HTR-8/SVneo (cell line): ENCODE data around the gene MEGF6.

Source experiments
- DNase-seq: peaks from one replicate; pipeline ENCODE4 v3.0.0; 2011; ENCODE audit warnings: low spot score, mixed read lengths; ENCODE audit not compliant: insufficient read length
- FAIRE-seq: peaks from 2 replicates; lab custom pipeline; 2011; peaks lifted over from hg19 to GRCh38; lab: Jason Lieb, UNC

The MEGF6 gene

DNA sequence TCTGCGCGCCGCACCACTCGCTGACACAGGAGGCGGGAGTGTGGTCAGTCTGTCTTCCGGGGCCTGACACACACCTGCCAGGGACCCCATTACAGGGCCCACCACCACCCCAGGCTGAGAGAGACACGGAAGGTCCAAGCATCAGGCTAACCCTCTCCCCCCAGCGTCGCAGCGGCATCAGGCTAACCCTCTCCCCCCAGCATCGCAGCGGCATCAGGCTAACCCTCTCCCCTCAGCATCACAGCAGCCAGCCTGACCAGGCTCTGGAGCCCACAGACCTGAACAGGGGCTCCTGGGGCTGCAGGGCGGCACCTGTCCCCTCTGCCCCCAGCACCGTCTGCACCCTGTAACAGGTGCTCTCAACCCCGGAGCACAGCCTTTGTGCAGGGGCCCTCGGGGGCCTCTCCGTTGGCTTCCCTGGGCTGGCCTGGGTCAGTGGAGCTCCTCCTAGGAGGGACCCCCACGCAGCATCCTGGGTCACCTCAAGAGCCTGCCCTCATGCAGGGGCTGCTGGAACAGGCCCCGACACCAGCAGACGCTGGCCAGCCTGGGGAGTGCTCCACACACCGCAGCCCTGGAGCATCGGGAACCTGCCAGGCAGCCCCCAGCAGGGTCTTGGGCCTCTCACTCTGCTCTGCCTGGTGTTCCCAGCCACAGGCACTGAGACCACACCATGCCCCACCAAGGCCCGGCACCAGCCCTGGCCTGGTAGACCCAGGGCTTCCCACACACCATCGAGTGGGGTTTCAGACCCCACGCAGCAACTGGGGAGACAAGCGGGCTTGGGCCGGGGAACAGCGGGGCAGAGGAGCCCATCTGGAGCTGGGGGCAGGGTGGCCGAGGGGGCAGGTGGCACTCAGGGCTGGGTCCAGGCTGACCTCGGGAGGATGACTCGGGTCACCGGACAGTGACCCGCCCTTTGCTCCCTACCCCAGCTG lies 67.0 kb downstream of the MEGF6 start:
- DNase-seq (no peak), FAIRE-seq (peak; percentile 33)

DNA sequence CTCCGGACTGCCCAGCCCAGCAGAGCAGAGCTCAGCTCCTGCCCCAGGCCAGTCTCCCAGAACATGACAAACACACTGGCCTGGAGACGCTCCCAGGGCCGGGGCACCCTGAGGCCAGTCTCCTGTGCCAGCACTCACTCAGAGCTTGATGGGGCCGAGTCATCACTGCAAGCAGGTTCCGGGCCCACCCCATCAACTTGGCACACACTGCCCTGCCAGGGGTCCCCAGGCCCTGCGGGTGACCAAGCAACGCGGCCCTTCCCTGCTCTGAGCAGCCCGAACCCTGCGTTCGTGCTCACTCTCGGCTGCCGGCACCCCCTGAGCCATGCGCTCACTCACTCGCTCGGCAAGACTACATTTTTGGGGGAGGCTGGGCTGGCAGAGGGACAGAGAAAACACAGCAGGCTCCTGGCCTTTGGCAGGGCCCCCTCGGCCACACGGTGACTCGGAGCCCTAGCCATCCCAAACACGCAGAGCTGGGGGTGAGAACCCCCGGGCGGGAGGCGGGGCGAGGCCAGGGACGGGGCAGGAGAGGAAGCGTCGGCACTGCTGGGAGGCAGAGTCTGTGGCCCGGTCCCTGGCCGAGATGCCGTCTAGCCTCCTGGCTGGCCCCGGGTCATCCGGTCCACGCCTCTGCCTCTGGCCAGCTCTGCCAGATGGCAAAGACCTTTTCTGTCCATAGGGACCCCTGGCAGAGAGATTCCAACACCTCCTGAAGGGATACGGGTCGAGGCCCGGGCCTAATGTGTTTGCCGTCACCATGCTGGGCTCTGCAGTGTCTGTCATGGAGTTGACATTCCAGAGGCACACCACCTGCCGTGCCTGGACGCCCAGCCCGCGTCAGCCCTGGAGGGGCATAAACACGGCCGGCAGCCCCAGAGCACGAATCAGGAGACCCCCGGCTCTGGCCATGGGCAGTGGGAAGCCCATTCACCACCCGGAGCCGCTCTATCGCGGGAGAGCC lies 68.0 kb downstream of the MEGF6 start:
- DNase-seq (peak; percentile 91), FAIRE-seq (peak; percentile 83)

DNA sequence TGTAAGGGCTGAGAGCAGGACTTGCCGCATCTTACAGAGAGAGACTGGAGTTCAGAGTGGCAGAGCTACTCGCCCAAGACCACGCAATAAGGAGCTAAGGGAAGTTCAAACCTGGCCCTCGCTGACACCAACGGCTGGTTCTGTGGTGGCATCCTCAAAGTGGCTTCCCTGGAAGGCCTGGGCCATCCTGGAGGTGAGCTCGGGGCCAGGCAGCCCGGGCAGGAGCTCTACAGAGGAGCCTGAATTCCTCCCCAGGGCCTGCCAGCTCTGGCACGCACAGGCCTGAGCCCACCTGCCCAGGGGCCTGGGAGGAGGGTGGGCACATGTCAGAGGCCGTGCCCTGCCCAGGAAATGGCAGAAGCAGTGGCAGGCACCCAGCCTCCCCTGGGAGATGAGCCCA lies 68.6 kb downstream of the MEGF6 start:
- FAIRE-seq (no peak), DNase-seq (no peak)

DNA sequence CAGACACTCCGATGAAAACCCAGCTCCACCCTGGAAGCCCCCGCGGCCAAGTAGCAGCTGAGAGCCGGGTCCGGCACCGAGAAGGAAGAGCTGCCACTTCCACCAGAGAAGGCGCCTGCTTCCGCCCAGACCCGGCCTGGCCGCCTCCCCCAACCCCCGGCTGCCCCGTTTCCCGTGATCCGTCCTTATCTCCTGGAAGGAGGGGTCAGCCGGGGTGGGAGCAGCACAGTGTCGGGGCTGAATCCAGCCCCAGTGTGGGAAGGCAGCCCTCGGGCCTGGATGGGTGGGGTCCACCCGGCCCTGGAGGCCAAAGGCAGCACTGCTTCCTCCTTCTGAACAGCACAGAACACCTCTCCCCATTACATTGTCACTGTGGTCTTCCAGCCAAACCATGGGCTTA lies 69.4 kb downstream of the MEGF6 start:
- FAIRE-seq (no peak), DNase-seq (no peak)

DNA sequence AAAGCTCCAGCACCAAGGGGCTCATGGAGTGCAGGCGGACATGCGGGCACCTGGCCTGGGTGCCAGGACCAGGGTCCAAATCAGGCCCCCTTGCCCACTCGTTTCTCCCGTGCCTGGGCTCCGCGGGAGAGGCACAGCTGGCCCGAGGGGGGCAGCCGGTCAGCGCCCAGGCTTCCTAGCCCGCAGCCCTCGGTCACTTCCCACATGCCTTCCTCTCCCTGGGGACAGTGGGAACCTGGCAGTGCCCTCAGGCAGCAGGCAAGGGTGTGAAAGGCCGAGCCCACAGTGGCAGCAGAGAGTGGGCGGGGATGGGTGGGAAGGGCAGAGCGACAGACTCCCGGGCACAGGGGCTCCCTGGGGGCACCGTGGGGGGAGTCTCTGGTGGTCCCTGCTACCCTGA lies 69.8 kb downstream of the MEGF6 start:
- FAIRE-seq: no peak
- DNase-seq: no peak

DNA sequence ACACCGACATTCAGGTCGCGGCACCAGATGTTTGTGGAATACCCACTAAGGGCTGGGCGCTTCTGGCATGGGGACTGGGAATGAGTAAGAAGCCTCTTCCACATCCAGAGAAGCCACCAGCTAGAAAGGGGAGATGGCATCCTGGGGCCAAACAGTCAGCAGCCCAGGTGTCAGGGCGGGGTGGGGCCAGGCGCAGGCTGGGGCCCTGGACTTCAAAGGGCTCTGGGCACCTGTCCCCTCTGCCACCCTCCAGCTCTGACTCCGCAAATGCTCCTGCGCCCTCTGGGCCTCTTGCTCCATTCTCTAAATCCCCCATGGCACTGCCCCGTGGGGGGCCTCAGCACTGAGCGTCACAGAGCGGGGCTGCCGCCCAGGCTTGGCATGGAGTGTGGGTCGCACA lies 70.4 kb downstream of the MEGF6 start:
- DNase-seq (no peak), FAIRE-seq (no peak)

DNA sequence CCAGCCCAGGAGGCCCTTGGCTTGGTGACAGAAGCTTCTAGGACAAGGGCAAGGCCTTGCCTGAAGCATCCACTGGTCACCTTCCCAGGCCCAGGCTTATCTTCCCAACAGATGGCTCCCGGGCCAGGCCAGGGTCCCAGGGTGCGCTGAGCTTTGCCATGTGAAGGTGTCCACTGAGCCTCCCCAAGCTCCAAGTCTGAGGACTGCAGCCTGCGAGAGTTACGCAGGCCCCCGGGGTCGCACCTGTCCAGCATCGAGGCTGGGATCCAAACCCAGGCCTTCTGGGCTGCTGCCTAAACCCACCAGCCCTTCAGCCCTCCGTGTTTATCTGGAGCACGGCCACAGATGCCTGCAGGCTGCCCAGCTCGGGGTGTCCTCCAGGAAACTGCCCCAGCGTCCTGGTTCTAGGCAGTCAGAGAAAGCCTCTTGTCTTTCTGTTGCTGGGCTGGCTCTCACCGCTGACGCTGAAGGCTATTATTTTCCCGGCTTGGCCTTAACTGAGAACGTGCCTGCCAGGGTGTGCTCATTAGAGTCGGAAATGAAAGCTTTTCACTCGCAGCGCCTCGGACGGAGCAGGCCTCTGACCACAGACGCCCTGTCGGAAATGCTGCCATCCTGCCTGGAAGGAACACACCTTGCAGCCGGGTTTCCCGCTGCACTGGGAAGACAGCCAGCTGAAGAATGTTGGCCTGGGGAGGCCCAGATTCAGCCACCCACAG lies 71.4 kb downstream of the MEGF6 start:
- FAIRE-seq: no peak
- no peak for DNase-seq

DNA sequence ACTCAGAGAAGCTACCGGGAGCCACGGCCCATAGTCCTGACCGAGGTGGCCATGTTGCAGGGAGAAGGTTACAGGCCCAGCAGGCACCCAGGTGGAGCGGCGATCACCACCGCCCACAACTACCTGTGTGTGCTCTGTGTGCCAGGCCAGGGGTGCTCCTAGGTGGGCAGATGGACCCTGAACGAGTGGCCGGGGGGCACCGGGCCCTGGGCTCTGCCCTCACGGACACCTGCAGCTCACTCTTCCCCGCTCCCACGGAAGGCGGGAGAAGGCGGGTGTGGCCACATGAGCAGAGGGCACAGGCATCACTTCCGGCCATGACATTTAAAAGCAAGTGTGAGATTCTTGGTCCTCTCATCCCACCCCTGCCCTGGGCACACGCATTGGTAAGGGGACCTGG lies 73.9 kb downstream of the MEGF6 start:
- FAIRE-seq: no peak
- DNase-seq: no peak

DNA sequence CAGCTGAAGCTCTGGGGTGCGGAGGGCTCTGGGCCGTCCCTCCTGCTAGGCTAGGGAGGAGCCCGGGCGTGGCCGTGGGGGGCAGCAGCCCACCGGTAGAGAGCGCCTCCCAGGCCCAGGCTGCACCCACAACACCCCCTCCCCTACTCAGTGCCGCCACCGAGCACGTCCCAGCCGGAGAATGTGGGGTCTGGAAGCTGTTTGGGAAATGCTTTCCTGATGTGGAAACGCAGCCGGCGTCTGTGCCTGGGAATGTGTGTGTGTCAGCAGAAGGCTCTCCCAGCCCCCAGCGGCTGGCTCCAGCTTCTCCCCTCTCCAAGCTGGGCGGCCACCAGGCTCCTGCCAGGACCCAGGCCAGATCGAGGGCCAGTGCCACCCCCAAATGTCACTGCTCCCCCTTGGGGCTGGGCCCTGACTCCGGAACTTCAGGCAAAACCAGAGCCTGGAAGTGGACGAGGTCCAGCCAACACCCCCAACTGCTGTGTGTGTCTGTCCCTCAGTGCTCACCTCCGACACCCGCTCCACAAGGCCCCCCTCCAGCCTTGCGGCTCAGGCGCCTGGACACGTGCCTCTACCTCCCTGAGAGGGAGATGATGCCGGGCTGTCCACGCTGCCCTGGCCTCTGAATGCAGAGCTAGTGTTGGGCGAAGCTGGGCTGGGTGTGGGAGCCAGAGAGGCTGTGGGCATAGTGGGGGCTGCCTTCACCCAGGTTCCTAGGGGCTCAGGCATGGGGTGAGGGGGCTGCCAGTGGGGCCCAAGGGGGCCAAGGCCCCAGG lies 74.7 kb downstream of the MEGF6 start:
- DNase-seq: no peak
- FAIRE-seq: no peak

DNA sequence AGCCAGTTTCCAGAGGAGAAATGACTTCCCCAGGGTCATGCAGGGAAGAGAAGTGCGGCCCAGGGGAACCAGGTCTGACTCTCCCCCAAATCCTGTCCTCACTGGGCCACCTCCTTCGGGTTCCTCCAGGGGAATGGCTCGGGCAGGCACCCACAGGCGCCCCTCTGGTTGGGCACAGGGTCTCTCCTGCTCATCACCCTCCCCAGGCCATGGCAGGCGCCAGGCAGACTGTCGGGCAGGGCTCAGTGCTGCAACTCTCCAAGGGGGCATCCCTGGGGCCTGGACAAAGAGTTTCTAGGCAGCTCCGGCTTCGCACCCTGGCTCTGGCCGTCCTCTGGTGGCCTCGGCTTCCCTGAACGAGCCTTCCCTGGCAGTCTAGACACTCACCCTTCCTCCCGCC lies 75.6 kb downstream of the MEGF6 start:
- no peak for DNase-seq
- no peak for FAIRE-seq

DNA sequence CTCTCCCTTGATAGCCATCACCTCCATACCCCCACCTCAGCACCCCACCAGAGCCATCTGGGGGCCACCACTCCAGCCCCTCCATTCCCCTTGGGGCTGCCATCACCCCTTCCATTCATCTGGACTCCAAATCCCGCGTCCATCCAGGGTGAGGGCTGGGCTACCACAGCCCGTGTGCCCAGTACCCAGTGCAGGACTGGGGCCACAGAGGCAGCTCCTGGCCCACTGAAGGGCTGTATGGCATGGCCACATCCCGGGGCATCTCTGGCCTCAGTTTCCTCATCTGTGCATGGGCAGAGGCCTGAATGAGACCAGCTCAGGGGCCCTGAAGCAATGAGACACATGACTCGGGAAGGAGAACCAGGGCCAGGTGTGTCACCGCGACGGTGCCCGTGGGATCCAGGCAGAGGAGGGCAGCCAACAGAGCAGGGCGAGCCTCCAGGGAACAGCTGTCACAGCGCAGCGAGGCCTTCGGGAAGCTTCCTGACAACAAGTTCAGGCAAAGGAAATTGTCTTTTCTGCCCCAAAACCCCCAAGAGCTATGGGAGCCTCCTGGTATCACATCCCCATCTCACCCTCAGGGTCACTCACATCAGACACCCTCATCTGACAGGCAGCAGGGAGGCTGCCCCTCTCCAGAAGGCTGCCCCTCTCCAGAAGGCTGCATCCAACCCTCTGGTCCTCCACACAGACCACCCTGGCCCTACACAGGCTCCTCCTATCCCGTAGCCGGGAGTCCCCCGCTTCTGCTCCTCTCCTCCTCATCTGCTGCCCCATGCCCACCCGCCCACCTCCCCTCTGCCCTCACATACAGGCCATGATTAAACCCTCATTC lies 76.3 kb downstream of the MEGF6 start:
- no peak for FAIRE-seq
- no peak for DNase-seq

DNA sequence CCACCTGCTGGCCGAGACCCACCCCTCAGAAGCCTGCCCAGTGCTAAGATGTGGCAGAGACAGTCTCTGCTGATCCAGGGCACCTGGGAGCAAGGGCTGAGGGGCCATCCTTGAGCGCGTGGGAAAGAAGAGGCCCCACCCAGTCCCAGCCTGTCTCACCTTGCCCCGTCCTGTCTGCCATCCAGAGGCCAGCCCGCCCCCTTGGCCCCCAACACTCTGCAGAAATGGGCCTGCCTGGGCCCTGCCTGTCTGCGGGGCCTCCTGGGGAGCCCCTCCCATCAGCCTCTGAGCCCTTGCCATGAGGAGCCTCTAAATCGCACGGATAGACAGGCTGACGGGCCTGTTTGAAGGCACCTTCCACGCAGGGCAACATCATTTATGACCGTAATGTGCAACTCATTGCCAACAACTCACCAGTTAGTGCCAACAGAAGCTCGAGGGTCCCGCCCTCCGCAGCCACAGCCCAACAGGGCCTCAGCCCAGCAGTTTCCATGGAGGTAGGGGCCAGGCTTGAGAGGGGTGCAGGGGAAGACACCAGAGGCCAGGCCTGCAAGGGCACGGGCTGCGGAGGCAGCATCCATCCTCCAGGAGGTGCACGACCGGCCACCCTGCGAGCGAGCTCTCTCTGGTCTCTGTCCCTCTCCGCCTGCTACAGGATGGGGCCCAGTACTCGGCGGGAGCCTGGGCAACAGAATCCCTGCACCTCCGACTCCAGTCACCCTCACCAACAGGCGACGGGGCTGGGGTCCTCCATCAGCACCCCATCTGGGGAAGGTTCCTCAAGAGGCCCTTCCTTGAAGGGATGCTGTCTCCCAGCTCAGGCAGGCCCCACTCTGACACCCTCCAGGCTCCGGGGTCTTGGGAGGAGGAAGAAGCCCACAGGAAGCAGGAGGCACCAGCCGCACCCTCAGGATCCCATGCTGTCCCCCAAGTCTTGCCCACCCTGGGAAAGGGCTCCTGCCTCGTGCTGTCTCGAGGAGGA lies 78.0 kb downstream of the MEGF6 start:
- DNase-seq (no peak), FAIRE-seq (no peak)

DNA sequence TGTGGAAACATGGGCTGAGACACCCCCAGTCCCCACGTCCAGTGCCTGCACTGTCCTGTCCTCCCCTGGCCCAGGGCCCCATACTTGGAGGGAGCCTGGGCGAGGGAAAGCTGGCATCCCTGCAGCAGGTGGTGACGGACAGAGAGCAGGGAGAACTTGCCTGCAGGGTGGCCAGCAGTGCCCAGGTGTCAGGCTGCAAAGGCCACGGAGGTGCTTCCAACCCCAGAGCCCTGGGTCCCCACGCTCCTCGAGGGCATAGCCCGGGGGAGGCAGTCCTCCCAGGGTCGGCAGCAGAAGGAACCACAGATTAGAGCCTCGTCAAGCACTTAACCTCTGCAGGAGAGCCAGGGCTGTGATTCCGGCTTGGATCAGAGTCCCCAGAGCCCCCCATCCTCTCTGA lies 79.4 kb downstream of the MEGF6 start:
- FAIRE-seq (no peak), DNase-seq (no peak)

DNA sequence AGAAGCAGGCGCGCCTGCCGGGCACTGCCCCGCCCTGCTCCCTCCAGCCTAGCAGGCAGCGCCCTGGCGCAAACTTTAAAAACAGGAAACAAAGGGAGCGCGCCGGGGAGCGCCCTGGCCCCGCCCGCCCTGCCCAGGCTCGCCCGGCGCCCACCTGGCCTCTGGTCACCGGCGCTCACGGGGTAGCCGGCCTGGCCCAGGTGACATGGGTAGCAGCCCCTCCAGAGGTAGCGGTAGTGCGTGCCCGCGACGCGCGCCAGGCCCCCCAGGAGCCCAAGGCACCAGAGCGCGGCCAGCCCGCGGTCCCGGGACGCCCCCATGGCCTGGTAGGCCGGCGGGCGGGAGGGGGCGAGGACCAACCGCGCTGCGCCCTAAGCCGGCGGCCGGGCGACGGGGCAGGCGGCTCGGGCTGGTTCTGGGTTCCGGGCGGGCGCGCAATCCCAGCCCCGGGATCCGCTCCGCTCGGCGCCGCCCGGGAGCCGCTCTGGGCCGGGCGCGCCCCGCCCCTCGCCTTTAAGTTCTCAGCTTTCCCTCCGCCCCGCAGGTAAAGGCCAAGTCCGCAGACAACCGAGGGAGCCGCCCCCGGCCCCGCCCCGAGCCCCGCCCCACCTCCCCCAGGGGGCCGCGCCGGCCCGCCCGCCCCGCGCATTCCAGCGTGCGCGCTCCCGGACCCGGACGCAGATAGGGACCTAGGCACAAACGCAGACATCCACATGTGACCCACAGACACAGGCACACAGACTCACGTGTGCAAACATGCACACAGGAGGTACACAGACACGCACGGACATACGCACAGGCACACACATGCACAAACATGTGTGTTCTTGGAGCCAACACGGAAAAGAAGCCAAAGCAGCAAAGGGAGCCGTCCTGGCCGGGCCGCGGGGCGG lies 80.1 kb downstream of the MEGF6 start:
- DNase-seq: peak; percentile 87
- FAIRE-seq: peak; percentile 85

DNA sequence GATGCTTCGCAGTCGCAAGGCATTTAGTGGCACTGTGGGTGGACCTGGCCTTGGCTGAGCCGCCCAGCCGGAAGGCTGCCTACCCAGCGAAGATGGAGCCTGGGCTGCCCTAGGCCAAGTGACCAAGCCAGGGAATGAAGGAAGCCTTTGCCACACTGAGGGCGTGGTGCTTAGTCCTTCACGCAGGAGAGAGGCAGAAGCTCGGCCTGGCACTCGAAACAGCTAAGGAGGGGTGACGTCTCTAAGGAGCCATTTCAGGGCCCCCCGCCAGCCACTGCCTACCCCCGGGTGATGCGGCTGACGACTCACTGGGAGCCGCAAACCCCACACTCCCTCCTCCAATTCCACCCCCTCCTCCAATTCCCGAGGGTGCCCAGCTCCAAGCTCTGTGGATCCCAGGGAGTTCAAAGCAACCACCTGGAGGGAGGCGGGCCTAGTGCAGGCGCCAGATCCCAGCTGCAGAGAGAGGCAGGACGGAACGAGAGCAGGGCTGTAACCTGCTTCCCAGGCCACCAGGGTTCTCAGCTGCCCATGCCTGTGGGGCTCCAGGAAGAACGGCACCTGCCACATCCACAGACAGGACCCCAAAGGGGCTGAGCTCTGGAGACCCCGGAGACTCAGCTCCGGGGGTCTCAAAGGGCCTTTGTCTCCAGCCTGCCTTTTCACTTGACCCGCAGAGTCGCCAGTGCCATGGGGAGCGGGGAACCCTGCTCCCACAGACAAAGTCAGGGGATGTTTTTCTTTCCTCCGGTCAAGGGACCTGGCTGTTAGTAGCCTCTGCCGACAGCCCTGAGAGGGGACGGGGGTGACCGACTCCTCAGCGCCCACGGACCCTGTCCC lies 81.0 kb downstream of the MEGF6 start:
- FAIRE-seq (no peak), DNase-seq (no peak)
